ENCODE measurements around the gene TLR5.

TLR5 gene

DNA sequence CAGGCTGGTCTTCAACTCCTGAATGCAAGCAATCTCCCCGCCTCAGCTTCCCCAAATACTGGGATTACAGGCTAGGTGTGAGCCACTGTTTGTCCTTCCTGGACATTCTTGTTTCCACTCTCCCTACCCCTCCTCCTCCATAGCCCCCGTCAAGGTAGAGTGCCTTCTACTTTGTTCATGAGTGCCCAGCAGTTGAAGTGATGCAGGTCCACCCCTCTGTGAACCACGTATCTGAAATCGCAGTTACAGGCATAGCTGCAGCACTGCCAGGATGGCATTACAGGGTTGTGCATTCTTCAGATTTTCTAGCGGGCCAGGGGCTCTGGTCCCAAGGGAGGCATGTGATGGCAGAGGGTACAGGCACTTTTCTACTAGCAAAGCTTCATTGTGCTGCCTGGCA lies 7.4 kb upstream of the TLR5 start:
- ATAC-seq = no peak
- TF ChIP-seq ZNF8 (CRISPR knock-in tag; IDR thresholded peaks at IDR 0.05) (no peak), ZFP3 (CRISPR knock-in tag; IDR thresholded peaks at IDR 0.05) (no peak)

DNA sequence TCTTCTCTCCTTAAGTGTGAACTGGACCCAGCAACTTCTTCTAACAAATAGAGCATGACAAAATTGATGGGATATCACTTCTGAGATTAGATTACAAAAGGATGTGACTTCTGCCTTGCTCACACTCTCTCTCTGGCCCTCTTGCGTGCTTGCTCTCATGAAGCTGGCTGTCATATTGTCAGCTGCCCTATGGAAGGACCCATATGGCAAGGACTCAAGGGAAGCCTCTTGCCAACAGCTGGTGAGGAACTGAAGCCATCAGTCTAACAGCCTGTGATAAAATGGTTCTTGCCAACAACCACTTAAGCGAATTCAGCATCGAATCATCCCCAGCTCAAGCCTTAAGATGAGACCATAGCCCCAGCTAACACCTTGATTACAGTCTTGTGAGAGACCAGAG lies 4.8 kb upstream of the TLR5 start:
- TF ChIP-seq, protein P1, sequence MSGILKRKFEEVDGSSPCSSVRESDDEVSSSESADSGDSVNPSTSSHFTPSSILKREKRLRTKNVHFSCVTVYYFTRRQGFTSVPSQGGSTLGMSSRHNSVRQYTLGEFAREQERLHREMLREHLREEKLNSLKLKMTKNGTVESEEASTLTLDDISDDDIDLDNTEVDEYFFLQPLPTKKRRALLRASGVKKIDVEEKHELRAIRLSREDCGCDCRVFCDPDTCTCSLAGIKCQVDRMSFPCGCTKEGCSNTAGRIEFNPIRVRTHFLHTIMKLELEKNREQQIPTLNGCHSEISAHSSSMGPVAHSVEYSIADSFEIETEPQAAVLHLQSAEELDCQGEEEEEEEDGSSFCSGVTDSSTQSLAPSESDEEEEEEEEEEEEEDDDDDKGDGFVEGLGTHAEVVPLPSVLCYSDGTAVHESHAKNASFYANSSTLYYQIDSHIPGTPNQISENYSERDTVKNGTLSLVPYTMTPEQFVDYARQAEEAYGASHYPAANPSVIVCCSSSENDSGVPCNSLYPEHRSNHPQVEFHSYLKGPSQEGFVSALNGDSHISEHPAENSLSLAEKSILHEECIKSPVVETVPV (CRISPR knock-in tag; IDR thresholded peaks at IDR 0.05) = no peak
- TF ChIP-seq, protein P2, sequence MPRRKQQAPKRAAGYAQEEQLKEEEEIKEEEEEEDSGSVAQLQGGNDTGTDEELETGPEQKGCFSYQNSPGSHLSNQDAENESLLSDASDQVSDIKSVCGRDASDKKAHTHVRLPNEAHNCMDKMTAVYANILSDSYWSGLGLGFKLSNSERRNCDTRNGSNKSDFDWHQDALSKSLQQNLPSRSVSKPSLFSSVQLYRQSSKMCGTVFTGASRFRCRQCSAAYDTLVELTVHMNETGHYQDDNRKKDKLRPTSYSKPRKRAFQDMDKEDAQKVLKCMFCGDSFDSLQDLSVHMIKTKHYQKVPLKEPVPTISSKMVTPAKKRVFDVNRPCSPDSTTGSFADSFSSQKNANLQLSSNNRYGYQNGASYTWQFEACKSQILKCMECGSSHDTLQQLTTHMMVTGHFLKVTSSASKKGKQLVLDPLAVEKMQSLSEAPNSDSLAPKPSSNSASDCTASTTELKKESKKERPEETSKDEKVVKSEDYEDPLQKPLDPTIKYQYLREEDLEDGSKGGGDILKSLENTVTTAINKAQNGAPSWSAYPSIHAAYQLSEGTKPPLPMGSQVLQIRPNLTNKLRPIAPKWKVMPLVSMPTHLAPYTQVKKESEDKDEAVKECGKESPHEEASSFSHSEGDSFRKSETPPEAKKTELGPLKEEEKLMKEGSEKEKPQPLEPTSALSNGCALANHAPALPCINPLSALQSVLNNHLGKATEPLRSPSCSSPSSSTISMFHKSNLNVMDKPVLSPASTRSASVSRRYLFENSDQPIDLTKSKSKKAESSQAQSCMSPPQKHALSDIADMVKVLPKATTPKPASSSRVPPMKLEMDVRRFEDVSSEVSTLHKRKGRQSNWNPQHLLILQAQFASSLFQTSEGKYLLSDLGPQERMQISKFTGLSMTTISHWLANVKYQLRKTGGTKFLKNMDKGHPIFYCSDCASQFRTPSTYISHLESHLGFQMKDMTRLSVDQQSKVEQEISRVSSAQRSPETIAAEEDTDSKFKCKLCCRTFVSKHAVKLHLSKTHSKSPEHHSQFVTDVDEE (CRISPR knock-in tag; IDR thresholded peaks at IDR 0.05) = no peak
- no peak for TF ChIP-seq ZFP3 (CRISPR knock-in tag; IDR thresholded peaks at IDR 0.05)
- TF ChIP-seq BACH2 (CRISPR knock-in tag; IDR thresholded peaks at IDR 0.05; ENCODE audit: borderline replicate concordance) = no peak
- no peak for TF ChIP-seq ZNF70 (CRISPR knock-in tag; IDR thresholded peaks at IDR 0.05)
- no peak for TF ChIP-seq ZNF565 (CRISPR knock-in tag; conservative IDR thresholded peaks at IDR 0.05; ENCODE audit: low read depth)
- TF ChIP-seq PPARA (CRISPR knock-in tag; IDR thresholded peaks at IDR 0.05; ENCODE audit: borderline replicate concordance) = no peak
- no peak for TF ChIP-seq TCF4 (CRISPR knock-in tag; IDR thresholded peaks at IDR 0.05; ENCODE audit: borderline replicate concordance)
- TF ChIP-seq TOX (CRISPR knock-in tag; IDR thresholded peaks at IDR 0.05; ENCODE audit: borderline replicate concordance) = no peak
- no peak for TF ChIP-seq SNAI2 (CRISPR knock-in tag; IDR thresholded peaks at IDR 0.05)
- TF ChIP-seq, protein P3, sequence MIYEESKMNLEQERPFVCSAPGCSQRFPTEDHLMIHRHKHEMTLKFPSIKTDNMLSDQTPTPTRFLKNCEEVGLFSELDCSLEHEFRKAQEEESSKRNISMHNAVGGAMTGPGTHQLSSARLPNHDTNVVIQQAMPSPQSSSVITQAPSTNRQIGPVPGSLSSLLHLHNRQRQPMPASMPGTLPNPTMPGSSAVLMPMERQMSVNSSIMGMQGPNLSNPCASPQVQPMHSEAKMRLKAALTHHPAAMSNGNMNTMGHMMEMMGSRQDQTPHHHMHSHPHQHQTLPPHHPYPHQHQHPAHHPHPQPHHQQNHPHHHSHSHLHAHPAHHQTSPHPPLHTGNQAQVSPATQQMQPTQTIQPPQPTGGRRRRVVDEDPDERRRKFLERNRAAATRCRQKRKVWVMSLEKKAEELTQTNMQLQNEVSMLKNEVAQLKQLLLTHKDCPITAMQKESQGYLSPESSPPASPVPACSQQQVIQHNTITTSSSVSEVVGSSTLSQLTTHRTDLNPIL (CRISPR knock-in tag; IDR thresholded peaks at IDR 0.05; ENCODE audit: low read depth) = no peak
- TF ChIP-seq ISL1 (CRISPR knock-in tag; IDR thresholded peaks at IDR 0.05) = no peak
- no peak for TF ChIP-seq GLIS3 (CRISPR knock-in tag; IDR thresholded peaks at IDR 0.05)
- no peak for TF ChIP-seq ZFP30 (CRISPR knock-in tag; IDR thresholded peaks at IDR 0.05)
- TF ChIP-seq ZNF8 (CRISPR knock-in tag; IDR thresholded peaks at IDR 0.05) = no peak
- no peak for ATAC-seq

DNA sequence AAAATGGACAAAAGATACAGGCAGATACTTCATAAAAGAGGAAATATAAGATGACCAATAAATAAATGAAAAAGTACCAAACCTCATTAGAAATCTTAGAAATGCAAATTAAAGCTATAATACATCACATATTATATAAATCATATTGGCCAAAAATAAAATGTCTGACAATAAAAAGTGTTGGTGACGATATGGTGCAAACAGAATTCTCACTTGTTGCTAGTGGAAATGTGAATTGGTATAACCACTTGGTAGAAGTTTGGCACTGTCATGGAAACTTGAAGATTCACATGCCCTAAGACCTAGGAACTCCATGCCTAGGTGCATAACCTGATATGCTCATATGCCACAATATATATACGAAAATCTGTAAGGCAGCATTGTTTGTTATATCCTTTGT lies 4.4 kb upstream of the TLR5 start:
- no peak for ATAC-seq
- no peak for TF ChIP-seq RARB (CRISPR knock-in tag; IDR thresholded peaks at IDR 0.05)
- TF ChIP-seq CSDC2 (CRISPR knock-in tag; IDR thresholded peaks at IDR 0.05) = no peak

DNA sequence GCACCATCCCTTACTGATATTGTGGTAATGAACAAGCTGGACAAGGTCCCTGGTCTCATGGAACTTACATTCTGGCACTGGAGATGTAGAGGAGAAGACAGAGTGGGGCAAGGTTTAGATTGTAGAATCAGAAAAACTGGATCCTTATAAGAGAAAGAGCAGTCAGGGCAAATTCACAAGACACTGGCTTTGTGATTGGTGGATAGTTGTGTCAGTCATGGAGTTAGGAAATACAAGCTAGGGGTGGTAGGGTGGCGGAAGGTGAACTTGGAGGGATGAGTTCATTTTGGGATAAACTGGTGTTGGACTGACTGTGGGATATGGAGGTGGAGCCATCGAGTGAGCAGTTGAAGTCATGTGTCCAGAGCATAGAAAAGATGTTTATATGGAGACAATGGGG lies 3.7 kb upstream of the TLR5 start:
- TF ChIP-seq SNAI2 (CRISPR knock-in tag; IDR thresholded peaks at IDR 0.05) (no peak), ZFP30 (CRISPR knock-in tag; IDR thresholded peaks at IDR 0.05) (no peak), TOX (CRISPR knock-in tag; IDR thresholded peaks at IDR 0.05; ENCODE audit: borderline replicate concordance) (no peak), CSDC2 (CRISPR knock-in tag; IDR thresholded peaks at IDR 0.05) (no peak), GLIS3 (CRISPR knock-in tag; IDR thresholded peaks at IDR 0.05) (no peak), RARB (CRISPR knock-in tag; IDR thresholded peaks at IDR 0.05) (no peak)
- TF ChIP-seq, protein P4, sequence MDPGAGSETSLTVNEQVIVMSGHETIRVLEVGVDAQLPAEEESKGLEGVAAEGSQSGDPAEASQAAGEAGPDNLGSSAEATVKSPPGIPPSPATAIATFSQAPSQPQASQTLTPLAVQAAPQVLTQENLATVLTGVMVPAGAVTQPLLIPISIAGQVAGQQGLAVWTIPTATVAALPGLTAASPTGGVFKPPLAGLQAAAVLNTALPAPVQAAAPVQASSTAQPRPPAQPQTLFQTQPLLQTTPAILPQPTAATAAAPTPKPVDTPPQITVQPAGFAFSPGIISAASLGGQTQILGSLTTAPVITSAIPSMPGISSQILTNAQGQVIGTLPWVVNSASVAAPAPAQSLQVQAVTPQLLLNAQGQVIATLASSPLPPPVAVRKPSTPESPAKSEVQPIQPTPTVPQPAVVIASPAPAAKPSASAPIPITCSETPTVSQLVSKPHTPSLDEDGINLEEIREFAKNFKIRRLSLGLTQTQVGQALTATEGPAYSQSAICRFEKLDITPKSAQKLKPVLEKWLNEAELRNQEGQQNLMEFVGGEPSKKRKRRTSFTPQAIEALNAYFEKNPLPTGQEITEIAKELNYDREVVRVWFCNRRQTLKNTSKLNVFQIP (CRISPR knock-in tag; IDR thresholded peaks at IDR 0.05; ENCODE audit: borderline replicate concordance, low read depth) = no peak
- TF ChIP-seq, protein P2 (CRISPR knock-in tag; IDR thresholded peaks at IDR 0.05) = no peak
- ATAC-seq = no peak
